22Rv1 (cell line): ENCODE results near the gene LCN1.
A peak's percentile ranks its signal among the peaks of the same experiment; 100 is the strongest.

Experiments
- H3K27ac ChIP-seq: fragments of 450-650 bp; 2 replicates; pipeline ENCODE4 v1.5.1; 2017
- ZFX ChIP-seq: fragments of 450-650 bp; IDR thresholded peaks from 2 replicates; pipeline ENCODE4 v1.6.1; 2017; ENCODE audit warnings: antibody characterized with exemption, borderline replicate concordance
- TF ChIP-seq, protein P1 (sequence below): fragments of 450-650 bp; IDR thresholded peaks from 2 replicates; pipeline ENCODE4 v1.5.1; 2017; ENCODE audit warnings: mild to moderate bottlenecking

LCN1 gene

DNA sequence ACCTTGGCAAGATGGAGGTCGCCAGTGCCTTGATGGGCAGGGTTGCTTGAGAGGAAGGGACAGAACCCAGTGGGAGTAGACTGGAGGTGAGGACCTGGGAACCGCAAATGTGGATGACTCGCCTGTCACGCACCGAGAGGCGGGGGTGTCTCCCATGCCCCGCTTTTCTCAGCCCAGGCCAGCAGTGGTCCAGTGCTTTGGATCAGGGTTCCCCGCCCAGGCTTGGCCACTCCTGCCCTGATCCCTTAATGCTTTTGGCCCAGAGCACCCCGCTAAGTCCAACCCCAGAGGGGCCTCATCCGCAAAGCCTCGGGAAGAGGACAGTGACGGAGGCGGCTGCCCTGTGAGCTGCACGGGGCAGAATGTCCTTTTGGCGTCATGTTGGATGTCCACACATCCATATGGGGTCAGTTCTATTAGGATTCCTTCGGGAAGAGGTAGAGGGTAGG is 18.3 kb upstream of the LCN1 start:
- no peak overlapping the region for H3K27ac ChIP-seq
- TF ChIP-seq, protein P1, sequence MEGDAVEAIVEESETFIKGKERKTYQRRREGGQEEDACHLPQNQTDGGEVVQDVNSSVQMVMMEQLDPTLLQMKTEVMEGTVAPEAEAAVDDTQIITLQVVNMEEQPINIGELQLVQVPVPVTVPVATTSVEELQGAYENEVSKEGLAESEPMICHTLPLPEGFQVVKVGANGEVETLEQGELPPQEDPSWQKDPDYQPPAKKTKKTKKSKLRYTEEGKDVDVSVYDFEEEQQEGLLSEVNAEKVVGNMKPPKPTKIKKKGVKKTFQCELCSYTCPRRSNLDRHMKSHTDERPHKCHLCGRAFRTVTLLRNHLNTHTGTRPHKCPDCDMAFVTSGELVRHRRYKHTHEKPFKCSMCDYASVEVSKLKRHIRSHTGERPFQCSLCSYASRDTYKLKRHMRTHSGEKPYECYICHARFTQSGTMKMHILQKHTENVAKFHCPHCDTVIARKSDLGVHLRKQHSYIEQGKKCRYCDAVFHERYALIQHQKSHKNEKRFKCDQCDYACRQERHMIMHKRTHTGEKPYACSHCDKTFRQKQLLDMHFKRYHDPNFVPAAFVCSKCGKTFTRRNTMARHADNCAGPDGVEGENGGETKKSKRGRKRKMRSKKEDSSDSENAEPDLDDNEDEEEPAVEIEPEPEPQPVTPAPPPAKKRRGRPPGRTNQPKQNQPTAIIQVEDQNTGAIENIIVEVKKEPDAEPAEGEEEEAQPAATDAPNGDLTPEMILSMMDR: no peak
- no peak for TF ChIP-seq ZFX

DNA sequence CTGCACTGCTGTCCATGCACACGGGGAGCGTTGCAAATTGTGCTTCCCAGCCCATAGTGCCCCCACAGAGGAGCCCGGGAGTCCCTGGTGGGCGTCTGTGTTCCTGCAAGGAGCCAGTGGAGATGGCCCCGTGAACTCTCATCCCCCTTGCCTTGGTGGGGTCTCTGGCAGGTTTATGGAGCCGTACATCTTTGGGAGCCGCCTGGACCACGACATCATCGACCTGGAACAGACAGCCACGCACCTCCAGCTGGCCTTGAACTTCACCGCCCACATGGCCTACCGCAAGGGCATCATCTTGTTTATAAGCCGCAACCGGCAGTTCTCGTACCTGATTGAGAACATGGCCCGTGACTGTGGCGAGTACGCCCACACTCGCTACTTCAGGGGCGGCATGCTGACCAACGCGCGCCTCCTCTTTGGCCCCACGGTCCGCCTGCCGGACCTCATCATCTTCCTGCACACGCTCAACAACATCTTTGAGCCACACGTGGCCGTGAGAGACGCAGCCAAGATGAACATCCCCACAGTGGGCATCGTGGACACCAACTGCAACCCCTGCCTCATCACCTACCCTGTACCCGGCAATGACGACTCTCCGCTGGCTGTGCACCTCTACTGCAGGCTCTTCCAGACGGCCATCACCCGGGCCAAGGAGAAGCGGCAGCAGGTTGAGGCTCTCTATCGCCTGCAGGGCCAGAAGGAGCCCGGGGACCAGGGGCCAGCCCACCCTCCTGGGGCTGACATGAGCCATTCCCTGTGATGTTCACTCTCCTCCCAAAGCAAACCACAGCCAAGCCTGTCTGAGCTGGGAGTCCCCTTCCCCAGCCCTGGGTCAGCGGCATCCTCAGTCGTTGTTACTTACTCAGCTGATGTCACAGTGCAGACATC is 17.6 kb upstream of the LCN1 start:
- TF ChIP-seq ZFX: no peak
- TF ChIP-seq, protein P1: no peak
- no peak overlapping the region for H3K27ac ChIP-seq

DNA sequence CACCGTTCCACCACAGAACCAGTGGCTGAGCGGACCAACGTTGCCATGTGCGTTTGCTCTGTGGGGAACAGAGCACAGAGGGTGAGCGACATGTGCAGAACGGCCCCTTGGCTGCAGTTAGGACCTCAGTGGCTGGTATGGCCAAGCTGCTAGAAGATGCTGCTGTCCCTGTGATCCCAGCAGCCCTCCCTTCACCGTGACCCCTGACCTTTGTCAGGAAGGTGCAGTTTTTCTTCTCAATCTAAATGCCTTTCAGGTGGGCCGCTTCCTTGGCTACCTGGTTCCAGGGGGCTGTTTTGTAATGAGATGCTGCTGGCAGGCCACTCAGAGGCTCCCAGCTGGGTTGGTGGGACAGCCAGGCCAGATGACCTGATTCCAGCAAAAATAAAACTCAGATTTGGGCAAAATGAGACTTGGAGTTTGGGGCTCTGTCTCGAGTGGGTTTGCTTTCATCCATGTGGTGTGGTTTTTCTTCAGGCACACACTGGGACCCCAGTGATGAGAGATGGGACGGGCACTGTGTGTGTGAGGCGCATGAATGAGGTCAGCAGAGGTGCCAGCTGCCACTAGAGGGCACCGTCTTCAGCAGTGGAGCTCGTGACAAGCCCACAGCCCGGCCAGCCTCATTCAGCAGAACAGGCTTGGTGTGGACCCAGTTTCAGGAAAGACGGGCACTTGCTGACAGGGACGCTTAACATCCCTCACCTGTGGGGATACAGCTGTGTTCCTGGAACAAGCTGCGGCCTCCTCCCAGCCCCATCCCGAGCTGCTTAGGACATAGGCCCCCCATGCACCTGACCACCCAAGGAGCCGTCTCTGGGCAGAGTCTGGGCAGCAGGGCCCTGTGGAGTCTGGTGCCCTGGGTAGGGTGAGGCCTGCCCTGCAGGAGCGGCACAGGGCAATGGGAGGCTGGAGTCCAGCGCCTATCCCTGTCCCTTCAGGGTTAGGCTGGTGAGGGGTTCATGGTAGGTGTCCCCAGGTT is 16.7 kb upstream of the LCN1 start:
- no peak for TF ChIP-seq ZFX
- TF ChIP-seq, protein P1: peak; percentile 94
- H3K27ac ChIP-seq: no peak overlapping the region

DNA sequence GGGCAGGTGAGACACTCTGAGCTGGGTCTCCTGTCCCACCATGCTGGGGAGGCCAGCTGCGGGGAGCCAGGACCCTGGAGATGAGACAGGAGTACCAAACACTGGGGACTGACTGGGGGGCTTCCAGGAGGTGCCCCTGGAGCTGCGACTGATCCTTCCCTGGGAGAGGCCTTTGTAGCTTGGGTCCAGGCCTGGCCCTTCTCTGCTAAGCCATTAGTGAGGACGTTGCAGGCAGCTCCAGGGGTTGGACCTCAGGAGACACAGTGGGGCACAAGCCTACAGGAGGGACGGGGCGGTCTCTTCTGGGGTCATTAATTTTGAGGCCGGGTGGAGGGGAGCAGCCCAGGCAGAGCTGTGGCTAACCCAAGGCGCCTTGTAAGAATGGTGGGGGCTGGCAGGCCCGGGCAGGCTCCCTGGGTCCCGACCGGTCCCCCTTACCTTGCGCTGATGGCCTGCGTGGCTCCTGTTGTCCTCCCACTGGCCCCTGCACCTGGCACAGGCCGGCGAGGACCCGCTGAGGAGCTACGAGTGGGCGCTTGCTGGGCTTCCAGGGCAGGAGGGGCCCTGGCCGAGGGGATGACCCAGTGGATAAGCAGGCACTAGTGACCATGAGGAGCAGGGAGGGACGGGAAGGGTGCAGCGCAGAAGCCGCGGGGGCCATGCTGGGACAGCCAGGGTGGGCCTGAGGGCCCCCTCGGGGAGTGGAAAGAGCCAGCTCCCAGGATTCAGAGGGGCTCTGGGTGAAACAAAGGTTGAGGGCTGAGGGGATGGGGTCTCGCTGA is 15.6 kb upstream of the LCN1 start:
- no peak overlapping the region for H3K27ac ChIP-seq
- TF ChIP-seq, protein P1: no peak
- TF ChIP-seq ZFX: no peak

DNA sequence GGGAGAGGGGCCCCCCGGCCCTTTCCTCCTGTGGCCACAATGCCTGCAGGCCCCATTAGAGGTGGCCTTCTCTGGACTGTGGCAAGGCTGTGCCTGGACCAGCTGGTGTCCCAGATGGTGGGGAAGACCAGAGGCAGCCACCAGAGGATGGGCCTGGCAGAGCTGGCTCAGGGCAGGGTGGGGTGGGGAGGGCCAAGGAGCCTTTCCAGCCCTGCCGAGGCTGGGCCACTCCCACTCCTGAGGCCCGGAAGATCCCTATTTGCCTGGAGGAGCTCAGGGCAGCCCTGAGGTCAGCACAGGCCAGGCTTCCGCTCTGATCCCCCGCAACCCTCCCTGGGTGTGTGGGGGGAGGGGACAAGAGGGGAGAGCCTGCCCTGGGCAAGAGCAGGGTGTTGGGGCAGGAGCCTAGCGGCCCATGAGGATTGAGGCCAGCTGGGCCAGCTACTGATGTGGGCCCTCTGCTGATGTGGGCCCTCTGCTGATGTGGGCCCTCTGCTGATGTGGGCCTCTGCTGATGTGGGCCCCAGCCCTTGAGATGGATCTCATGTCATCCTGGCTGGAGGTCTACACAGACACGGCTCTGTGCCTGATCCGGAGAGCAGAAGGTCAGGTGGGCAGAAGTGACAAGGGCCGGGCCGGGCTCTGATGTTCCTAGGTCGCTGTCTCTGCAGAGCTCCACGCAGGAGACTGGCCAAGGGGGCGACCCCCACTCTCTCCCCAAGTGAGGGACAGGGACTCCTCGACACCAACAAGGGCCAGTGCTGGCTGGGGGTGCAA is 14.7 kb upstream of the LCN1 start:
- no peak for TF ChIP-seq ZFX
- TF ChIP-seq, protein P1: no peak
- no peak overlapping the region for H3K27ac ChIP-seq
